GM18868 (cell line): ENCODE measurements around the gene TECPR2.

Experiments
- ATAC-seq: cut with Tn5 transposase; IDR thresholded peaks from one replicate; pipeline ENCODE4 v1.9.1; 2021; ENCODE audit warnings: mild to moderate bottlenecking, moderate library complexity; ENCODE audit not compliant: unreplicated experiment

Gene TECPR2

DNA sequence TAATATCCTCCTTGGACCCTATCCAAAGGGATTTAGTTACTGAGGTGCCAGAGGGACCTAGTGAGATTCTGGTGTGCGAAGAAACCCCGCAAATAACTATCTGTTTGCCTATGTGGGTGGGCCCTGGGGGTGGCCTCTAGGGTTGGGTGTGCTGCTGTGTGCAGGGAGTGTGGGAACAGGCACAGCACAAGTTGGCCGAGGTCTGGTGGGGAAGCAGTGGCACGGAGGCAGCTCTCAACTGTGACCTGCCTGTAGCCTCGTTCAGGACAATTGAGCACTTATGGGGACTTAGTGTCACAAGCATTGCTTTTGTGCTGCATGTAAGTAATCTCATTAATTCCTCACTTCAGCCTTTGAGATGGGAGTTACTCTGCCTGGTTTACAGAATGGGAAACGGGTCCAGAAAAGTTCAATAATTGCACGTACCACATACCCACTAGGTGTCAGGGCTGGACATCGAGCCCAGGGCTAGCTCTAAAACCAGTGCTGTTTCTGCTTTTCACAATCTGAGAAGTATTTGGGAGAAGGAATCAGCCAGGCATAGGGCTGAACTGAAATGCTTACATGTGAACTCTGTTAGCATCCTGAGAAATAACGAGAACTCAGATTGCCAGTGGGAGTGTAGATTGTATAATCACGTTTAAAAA, 58.8 kb downstream of the TECPR2 start:
- ATAC-seq = no peak

- ATAC-seq = no peak
These were observed 61.8 kb downstream of the TECPR2 start for GRCh38 chr14:102424520-102424919.

DNA sequence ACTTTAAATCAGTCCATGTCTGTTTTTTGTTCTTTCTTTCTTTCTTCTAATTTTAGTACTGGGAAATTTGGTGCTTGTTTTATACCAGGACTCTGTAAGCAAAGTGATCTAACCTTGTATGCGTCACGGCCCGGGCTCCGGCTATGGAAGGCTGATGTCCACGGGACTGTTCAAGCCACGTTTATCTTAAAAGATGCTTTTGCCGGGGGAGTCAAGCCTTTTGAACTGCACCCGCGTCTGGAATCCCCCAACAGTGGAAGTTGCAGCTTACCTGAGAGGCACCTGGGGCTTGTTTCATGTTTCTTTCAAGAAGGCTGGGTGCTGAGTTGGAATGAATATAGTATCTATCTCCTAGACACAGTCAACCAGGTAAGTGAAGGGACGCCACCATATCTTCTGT, 62.2 kb downstream of the TECPR2 start:
- ATAC-seq = no peak

DNA sequence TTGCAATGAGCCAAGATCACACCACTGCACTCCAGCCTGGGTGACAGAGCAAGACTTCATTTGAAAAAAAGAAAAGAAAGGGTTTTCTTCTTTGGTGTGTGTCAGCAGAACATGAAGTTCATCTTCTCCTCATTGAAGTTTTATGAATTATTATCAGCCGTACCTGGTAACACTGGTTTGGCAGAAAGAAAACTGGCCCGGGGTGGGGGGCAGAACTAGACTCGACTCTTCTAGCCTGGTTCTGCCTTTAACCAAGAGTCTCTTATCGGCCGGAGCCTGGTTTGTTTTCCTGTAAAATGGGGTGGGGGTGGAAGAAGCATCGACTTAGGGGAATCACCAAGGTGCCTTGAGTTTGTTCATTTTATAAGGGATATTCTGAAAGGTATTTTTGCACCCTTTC, 64.1 kb downstream of the TECPR2 start:
- no peak for ATAC-seq

DNA sequence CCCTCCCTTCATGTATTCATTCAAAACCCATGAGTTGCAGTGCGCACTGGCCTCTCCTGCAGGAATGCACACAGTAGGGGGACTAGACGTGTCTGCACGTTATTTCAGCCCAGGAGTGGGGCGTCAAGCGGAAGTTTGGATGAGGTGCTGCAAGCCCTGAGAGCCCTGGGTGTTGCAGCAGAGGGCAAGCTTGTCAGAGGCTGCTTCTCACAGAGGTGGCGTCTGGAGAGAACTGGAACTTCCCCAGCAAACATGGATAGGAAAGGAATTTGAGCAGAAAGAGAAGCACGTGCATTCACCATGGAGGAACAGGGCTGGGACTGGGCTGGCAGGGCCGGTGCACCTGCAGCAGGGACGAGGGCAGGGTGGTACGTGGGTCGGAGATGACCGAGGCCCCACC, 64.9 kb downstream of the TECPR2 start:
- no peak for ATAC-seq

GRCh38 chr14:102430212-102430908, 67.6 kb downstream of the TECPR2 start:
- ATAC-seq = no peak

- ATAC-seq = no peak
These were observed 69.0 kb downstream of the TECPR2 start for GRCh38 chr14:102431751-102432150.

DNA sequence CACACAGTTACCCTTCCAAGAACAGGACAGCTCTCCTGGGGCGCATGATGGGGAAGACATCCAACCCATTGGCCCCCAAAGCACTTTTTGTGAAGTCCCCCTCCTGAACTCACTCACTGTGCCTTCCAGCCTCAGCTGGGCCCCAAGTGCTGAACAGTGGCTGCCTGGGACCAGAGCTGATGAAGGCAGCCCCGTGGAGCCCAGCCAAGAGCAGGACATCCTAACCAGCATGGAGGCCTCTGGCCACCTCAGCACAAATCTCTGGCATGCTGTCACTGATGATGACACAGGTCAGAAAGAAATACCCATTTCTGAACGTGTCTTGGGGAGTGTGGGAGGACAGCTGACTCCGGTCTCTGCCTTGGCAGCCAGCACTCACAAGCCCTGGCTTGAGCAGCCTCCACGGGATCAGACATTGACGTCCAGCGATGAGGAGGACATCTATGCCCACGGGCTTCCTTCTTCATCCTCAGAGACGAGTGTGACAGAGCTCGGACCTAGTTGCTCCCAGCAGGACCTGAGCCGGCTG, 72.0 kb downstream of the TECPR2 start:
- no peak for ATAC-seq

GRCh38 chr14:102437997-102438915, 75.5 kb downstream of the TECPR2 start:
- ATAC-seq = no peak

DNA sequence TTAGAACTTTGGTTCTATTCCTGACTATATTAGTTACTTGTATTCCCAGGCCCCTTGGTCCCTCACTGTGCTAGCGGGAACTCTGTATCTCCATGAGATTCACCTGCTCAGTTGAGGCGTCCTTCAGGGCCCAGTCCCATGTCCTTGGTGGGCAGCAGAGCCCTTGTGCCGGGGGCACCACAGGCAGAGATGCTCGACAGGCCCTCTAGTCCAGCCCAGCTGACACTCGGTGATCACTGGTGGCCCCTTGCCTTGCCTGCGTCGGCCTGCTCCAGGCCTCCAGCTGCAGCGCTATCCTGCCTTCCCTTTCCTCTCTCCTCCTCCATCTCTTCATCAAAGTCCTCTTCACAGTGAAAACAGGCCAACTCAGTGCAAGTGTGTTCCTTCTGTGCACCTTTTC, 76.8 kb downstream of the TECPR2 start:
- ATAC-seq = no peak

DNA sequence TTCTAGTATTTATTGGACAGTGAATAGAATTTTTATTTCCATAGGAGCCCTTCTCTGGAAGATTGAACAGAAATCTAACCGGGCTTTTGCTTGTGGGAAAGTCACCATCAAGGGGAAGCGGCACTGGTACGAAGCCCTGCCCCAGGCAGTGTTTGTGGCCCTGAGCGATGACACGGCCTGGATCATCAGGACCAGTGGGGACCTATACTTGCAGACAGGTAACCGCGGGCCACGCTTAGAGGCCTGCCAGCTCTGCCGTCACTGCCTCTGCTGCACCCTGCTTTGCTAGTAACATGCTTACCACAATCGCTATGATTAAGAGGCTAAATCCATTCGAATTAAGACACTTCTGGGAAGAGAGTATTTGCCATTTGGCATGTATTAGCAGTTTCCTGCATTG, 77.7 kb downstream of the TECPR2 start:
- ATAC-seq = no peak

DNA sequence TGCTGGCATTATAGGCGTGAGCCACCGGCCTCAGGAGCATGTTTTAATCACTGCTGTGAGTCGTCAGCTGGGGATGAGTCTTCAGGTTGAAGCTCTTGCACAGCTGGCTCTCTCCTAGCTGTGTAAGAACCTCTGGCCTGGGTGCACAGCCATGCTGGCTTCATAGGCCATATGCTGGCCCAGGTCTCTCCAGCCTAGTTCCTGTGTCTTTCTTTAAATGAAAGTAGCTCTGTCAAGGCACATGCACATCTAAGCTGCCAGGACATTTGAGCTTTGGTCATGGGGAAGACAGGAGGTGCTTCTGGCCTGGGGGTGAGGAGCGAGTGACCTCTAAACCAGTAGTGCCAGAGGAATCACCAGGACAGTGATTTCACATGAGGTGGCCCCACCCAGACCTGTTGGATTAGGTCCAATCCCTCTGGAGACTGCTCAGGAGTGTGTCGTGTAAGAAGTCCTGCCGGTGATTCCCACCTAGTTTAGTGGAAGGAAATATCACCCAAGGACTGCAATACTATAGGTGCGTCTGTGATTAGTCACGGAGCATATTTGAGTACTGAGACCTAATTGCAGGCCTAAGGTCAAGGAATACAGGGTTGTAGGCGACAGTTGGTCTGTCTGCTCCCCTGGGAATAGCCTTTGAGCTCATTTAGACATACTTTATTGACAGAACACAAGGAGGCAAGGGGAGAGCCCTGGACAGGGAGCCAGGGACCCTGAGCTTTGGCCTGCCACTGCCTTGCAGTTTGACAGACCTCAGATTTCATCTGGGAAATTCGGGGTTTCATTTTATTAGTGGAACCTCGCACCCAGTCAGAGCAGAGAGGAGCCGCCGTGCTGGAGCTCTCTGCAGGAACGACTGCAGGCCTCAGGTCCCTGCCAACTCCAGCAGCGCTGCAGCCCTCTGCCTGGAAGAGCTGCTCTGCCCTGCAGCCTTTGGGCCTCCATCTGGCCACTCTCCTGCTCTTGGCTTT, 79.8 kb downstream of the TECPR2 start:
- ATAC-seq = no peak

DNA sequence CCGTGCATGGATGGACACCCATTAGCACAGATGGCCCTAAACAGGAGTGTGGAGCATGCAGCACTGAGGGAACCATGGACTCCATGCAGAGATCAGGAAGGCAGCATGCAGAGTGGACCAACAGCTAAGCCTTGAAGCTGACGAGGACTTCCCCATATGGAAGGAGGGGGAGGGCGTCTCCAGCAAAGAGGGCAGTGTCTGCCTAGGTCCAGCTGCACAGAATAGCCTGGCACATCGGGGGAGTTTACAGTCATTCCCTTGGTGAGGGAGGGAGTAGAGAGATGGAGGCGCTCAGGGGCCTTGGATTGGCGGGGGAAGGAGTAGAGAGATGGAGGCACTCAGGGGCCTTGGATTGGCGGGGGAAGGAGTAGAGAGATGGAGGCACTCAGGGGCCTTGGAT, 82.3 kb downstream of the TECPR2 start:
- ATAC-seq = no peak

- no peak for ATAC-seq
These were observed 82.9 kb downstream of the TECPR2 start for GRCh38 chr14:102445641-102446040.

- no peak for ATAC-seq
These were observed 87.7 kb downstream of the TECPR2 start for GRCh38 chr14:102450206-102451063.

DNA sequence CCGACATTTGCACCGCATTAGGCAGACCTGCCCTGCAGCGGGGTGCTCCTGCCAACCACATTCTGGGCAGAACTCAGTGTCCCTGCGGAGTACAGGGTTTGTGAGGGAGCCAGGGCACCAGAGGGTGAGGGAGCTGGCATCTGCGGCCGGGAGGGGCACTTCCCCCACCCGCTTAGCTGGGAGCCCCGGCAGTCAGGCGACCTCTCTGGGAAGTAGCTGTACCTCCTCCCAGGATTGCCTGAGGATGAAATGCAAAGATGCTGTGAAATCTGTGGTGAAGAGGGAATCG, 88.3 kb downstream of the TECPR2 start:
- no peak for ATAC-seq

DNA sequence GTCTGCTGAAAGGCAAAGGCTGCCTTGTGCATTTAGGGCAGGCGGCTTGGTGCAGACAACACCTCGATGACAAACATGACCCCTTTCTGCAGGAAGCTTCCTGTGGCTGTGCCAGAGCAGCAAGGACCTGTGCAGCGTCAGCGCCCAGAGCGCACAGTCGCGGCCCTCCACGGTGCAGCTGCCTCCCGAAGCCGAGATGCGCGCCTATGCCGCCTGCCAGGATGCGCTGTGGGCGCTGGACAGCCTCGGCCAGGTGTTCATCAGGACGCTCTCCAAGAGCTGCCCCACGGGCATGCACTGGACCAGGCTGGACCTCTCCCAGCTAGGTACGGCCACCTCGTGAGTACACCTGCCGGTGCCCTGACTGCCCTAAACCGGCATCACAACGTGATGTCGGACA, 89.6 kb downstream of the TECPR2 start:
- ATAC-seq = no peak

GRCh38 chr14:102454711-102455110, 92.0 kb downstream of the TECPR2 start:
- ATAC-seq = no peak

- no peak for ATAC-seq
These were observed 94.8 kb downstream of the TECPR2 start for GRCh38 chr14:102457509-102457908.
